ENCODE data around the gene C11orf54. TPM values are rescaled to one million over a fixed set of nuclear protein-coding genes. Genes with fewer than 3 reads are reported as not detected.
"Not testable (repeated sequence)": the region's sequence is repeated elsewhere in the genome, so short reads cannot be mapped to it uniquely, and the experiment has no call there.

The C11orf54 gene
- total RNA-seq, 1 experiment from 2014 or later, result 18.9 TPM

GRCh38 chr11:93734427-93735222 is 6.8 kb upstream of the C11orf54 start:
- DNase-seq (ENCODE audit: low read depth), result no peak

DNA sequence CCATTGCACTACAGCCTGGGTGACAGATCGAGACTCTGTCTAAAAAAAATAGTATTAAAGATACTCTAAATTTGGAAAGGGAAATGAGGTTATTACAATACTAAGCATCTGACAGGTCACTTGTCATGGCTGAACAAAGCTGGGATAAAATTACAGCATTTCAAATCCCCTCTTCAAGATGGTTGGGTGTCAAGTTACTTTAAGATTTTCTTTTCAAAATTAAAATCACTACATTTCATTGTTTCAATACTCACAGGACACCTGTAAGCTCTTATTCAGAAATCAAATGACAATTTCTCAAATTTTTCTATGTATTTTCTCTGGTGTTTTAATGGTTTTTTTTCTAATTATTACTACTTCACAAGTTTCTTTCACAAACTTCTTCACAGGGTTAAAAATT is 5.8 kb upstream of the C11orf54 start:
- no peak for DNase-seq (ENCODE audit: low read depth)

DNA sequence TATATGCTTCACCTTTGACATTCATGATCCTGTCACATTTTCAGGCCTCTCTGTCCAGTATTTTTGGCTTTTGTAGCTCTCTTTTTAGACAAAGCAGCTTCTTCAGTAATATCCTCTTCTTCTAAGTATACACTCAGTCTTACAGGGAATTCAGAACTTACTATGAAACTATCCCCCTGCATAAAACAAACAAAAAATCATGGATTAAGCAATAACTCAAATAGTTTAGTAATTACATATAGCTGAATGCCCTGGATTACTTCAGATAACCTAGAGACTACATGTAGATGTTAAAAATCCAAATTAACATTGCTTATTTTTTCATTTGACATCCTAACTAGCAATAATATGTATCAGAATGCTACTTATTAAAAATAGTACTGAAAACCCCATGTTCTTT is 5.3 kb upstream of the C11orf54 start:
- no peak for DNase-seq (ENCODE audit: low read depth)

GRCh38 chr11:93737904-93738612 is 3.4 kb upstream of the C11orf54 start:
- DNase-seq (ENCODE audit: low read depth), result peak; percentile 20

DNA sequence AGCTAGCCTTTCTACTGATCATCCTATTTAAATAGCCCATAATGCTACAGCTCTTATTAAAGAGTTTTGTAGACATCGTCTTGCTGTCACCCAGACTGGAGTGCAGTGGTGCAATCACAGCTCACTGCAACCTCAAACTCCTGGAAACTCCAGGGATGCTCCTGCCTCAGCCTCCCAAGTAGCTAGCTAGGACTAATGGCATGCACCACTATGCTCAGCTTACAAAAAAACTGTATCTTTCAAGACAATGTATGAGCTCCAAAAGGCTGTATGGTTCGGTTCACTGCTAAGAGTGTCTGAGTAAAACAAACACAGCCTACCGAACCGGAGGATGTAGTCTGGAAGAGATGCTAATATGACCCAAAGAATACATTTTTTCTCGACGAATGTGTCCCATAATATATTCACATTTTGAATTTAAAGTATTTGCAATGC is 2.8 kb upstream of the C11orf54 start:
- no peak for DNase-seq (ENCODE audit: low read depth)

- DNase-seq (ENCODE audit: low read depth), result peak; percentile 24
These were observed 1.3 kb upstream of the C11orf54 start for GRCh38 chr11:93740031-93740729.

DNA sequence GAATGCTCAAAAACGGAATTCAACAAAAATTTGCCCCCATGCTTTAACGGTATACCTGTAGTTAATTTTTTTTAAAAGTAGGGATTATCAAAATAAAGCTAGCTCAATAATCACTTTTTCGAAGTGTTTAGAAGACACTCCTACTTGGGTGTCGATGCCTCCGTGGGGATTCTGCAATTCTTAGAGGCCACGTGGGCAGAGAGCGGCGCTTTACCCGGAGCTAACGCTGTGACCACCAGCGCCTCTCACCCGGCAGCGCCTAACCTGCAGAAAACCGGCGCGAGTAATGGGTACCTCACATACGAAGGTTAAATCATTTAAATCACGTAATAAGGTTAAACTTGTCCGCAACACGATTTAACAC is 760 bp upstream of the C11orf54 start:
- DNase-seq (ENCODE audit: low read depth), result peak; percentile 65

- no peak for DNase-seq (ENCODE audit: low read depth)
These were observed 382 bp downstream of the C11orf54 start for GRCh38 chr11:93741882-93742226.

- DNase-seq (ENCODE audit: low read depth), result no peak
These were observed 1.8 kb downstream of the C11orf54 start for GRCh38 chr11:93743291-93743690.

DNA sequence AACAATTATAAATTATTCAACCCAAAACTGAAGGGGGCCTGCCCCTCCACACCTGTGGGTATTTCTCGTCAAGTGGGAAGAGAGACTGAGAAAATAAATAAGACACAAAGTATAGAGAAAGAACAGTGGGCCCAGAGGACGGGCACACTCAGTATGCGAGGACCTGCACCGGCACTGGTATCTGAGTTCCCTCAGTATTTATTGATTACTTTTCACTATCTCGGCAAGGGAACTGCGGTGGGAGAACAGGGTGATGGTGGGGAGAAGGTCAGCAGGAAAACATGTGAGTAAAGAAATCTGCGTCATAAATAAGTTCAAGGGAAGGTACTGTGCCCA is 3.2 kb downstream of the C11orf54 start:
- DNase-seq (ENCODE audit: low read depth), result no peak

GRCh38 chr11:93745005-93745755 is 3.7 kb downstream of the C11orf54 start:
- not testable (repeated sequence) for DNase-seq (ENCODE audit: low read depth)

GRCh38 chr11:93746101-93746500 is 4.6 kb downstream of the C11orf54 start:
- DNase-seq (ENCODE audit: low read depth), result no peak

GRCh38 chr11:93747122-93747521 is 5.7 kb downstream of the C11orf54 start:
- DNase-seq (ENCODE audit: low read depth), result no peak

DNA sequence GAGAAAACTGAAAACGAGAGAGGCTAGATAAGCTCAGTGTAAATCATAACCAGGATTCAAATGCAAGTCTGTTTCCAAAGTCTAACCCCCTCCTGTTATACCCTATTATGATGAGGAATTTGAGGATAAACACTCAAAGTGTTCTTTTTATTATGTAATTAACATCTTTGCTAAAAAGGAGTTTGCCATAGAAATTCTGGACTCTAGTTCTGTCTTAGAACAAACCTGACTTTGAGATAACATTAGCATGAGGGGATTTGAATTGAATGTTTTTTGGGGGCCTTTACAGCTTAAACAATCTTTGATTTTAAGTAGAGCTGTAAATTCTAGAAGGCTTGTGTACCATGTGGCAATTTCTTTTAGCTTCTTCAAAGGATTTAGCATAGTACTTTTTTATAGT is 9.5 kb downstream of the C11orf54 start:
- DNase-seq (ENCODE audit: low read depth), result no peak

- no peak for DNase-seq (ENCODE audit: low read depth)
These were observed 11.8 kb downstream of the C11orf54 start for GRCh38 chr11:93753241-93753640.

GRCh38 chr11:93756748-93757147 is 15.3 kb downstream of the C11orf54 start:
- DNase-seq (ENCODE audit: low read depth), result no peak

GRCh38 chr11:93757301-93757700 is 15.8 kb downstream of the C11orf54 start:
- DNase-seq (ENCODE audit: low read depth), result no peak

GRCh38 chr11:93757924-93758865 is 16.7 kb downstream of the C11orf54 start:
- no peak for DNase-seq (ENCODE audit: low read depth)

DNA sequence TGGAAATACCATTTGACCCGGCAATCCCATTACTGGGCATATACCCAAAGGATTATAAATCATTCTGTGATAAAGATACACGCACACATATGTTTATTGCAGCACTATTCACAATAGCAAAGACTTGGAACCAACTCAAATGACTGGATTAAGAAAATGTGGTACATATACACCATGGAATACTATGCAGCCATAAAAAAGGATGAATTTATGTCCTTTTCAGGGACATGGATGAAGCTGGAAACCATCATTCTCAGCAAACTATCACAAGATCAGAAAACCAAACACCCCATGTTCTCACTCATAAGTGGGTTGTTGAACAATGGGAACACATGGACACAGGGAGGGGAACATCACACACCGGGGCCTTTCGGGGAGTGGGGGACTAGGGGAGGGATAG is 17.7 kb downstream of the C11orf54 start:
- not testable (repeated sequence) for DNase-seq (ENCODE audit: low read depth)

GRCh38 chr11:93761910-93762309 is 20.4 kb downstream of the C11orf54 start:
- DNase-seq (ENCODE audit: low read depth), result no peak

DNA sequence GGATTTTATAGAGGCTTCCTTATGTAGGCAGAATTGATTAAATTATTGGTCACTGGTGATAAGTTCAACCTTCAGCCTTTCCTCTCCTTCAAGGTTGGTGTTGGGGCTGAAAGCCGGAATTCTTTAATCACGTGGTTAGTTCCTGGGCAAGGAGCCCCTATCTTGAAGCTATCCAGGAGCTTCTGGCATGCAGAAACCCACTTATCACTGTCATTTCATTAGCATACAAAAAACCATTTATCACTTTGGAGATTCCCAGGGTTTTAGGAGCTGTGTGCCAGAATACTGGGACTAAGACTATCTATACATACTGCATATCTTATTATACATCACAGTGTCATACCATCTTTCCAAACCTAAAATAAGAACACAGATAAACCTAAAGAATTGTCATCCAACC is 24.1 kb downstream of the C11orf54 start:
- DNase-seq (ENCODE audit: low read depth), result no peak

All from RPMI7951 (cell line).